NCI-H2029 (cell line): ENCODE measurements around the gene TMEM52.
"Not testable (repeated sequence)": the region's sequence is repeated elsewhere in the genome, so short reads cannot be mapped to it uniquely, and the experiment has no call there.

ENCODE experiments used
- DNase-seq: peaks from one replicate; lab custom pipeline; 2025; lab: John Stamatoyannopoulos, UW

TMEM52 gene

DNA sequence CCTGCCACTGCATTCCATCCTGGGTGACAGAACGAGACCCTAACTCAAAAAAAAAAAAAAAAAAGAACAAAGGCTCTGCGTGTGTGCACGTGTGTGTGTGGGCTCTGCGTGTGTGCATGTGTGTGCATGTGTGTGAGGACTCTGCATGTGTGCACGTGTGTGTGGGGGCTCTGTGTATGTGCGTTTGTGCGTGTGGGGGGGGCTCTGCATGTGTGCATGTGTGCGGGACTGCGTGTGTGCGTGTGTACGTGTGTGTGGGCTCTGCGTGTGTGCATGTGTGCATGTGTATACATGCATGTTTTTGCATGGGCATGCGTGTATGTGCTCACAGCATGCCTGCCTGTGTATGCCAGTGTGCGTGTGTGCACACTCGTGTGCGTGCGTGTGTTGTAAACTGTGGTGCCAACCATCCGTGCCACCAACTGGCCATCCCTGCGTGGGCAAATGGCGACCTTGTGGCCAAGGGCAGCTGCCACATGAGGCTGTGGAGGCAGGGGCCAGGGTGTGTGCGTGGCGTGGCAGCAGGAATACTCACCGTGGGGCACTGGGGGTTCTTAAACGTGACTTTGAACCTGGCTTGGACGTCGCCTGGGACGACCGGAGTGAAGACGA is 26.8 kb upstream of the TMEM52 start:
- DNase-seq = no peak

- DNase-seq = no peak
These were observed 24.9 kb upstream of the TMEM52 start for GRCh38 chr1:1943834-1944570.

DNA sequence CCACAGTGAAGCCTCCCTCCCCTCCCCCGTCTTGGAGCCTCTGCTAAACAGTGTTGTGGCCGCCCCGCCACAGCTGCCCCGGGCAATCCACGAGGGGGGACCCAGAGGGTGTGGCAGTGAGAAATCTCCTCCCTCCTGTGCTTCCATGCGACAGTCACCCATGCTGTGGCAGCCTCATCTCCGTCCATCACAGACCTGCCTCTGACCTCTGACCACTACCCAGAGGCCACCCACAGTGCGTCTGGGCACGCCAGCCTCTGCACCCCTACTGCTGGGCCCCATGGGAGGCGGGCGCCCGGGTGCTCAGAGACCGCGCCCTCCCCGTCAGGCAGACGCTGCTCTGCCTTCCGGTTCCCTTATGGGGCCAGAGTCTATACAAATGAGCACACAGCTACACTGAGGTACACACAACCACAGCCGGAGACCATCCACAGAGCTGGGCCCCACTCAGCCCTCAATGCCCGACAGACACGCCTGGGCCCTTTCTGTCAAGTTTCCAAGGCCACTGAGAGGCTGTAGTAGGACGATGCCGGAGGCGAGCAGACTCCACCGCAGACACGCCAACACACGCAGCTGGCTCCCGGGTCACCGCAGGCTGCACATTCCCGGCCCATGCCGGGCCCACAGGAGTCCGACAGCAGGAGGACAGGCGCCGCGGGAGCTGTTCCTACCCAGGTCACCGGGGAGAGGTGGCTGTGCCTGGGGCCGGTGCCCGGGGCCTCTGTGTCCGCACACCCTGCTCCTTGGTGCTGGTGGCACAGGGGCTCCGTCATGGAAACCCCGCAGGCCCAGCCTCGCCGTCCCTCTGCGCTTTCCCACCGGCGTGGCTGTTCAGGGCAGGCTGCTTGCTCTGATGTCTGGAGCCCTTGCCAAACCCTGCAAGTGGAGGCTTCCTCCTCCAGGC is 23.9 kb upstream of the TMEM52 start:
- no peak for DNase-seq

GRCh38 chr1:1941868-1942752 is 23.0 kb upstream of the TMEM52 start:
- DNase-seq = no peak

DNA sequence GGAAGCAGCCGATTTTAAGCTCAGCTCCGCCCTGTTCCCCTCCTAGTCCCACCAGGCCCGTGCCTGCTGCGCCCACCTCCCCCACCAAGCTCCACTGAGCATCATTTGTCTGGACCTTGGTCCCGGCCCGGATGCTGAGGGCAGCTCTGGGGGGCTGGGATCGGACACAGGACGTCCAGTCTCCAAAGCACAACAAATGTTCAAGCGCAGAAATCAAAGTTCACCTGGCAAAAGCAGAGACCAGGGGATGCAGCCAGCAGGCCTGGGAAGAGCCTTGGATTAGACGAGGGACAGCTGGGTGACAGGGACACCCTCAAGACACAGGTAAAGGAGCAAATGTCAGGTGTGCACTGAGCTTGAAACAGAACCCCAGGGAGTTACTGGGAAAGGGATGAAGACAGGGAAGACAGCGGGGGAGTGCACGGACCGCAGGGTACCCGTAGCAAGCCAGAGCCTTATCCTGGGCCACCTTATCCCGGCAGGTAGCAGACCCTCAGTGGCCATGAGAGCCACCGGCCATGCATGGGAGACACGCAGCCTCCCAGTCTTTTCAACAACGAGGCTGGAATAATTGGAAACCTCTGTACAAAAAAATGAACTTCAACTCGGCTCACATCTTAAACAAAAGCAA is 22.2 kb upstream of the TMEM52 start:
- DNase-seq = no peak

DNA sequence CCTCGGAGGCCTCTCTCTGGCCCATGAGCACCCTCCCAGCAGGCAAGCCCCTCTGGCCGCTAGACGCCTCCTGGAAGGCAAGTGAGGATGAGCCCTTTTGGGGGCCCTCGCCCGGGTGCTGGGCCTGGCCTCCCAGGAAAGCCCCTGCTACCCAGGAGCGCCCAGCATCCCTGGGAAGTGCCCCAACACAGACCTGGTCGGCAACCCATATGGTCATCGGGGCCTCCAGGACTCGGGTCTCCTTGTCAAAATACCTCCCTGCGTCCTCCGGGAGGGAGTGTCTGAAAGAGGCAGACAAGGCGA is 21.0 kb upstream of the TMEM52 start:
- no peak for DNase-seq

GRCh38 chr1:1939296-1940122 is 20.4 kb upstream of the TMEM52 start:
- DNase-seq = no peak

- no peak for DNase-seq
These were observed 19.7 kb upstream of the TMEM52 start for GRCh38 chr1:1938613-1939295.

- DNase-seq = no peak
These were observed 19.1 kb upstream of the TMEM52 start for GRCh38 chr1:1938276-1938573.

- no peak for DNase-seq
These were observed 18.6 kb upstream of the TMEM52 start for GRCh38 chr1:1937549-1938275.

DNA sequence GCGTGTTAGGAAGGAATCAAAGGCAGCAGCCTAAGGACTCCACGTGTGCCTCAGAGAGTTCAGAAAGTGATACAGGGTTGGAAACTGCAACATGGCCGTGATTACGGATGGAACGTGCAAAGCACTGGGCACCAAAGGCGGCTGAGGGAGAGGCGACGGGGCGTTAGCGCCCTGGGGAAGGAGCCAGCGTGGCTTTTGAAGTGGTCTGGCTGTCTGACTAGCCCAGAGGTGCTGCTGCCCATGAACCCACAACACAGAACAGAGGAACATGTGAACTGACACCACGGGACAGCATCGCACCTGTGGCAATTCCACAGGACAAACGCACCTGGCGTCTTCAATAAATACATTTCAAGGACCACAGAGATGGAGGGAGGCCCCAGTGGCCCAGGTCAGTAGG is 18.0 kb upstream of the TMEM52 start:
- DNase-seq = no peak

DNA sequence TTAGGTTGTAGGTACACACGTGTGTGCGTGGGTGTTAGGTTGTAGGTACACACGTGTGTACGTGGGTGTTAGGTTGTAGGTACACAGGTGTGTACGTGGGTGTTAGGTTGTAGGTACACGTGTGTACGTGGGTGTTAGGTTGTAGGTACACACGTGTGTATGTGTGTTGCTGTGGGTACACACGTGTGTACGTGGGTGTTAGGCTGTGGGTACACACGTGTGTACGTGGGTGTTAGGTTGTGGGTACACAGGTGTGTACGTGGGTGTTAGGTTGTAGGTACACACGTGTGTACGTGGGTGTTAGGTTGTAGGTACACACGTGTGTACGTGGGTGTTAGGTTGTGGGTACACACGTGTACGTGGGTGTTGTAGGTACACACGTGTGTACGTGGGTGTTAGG is 15.8 kb upstream of the TMEM52 start:
- not testable (repeated sequence) for DNase-seq

DNA sequence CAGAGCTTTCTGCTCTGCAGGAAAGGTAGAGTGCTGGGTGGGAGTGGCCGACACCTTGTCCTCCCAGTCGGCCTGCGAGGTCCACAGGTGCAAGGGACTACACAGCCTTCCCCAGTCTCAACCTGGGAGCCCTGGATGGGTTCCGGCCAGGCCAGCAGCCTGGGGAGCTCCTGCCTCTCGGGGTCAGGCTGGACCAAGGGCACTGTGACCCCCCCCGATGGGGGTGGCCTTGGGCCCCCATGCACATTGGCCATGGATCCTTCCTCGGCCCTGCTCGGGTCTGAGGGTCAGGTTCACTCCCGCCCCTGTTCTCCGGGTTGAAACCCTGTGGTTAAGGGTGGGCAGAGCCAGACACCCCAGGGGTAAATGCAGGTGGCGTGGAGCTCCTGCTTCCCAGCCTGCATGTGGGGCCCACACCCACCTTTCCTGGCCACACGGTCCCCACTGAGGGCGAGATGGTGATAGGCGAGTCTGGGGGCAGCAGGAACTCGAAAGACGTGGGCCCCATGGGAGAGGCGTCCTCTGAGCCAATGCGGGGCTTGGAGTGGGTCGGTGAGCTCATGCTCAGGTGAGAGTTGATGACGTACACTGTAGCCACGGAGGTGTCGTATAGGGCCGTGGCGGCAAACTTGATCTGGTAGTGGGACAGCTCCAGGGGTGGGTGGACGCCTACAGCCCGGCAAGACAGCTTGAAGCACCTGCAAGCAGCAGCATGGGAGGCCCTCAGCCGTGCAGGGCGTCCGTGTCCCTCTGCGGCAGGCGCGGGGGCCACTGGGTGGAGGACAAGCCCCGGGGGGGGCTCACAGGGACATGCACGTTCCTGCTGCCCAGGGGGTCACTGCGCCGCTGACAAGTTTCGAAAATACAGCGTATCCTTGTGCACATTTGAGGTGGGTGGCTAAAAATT is 10.8 kb upstream of the TMEM52 start:
- DNase-seq = no peak

DNA sequence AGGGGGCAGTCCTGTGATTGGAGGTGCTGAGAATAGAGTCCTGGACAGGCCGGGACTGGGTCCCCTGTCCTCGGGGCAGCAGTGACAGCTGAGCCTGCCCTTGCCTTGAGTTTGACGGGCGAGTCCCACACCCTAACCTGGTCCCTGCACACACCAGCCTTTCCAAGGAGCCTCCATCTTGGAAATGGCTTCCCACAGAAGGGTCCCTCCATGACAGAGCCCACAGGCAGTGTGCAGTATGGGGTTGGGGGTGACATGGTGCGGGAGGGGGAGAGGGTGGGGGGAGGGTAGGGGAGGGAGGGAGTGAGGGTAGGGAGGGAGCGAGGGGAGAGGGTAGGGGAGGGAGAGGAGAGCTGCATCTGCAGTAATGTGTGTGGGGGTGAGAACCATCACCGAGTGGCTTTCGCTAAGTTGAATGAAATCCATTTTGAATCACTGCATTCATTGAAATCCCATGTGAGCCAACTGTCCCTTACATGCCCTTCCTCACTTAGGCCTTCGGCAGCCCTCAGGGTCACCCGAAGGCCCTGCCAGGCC is 10.1 kb upstream of the TMEM52 start:
- DNase-seq = no peak

DNA sequence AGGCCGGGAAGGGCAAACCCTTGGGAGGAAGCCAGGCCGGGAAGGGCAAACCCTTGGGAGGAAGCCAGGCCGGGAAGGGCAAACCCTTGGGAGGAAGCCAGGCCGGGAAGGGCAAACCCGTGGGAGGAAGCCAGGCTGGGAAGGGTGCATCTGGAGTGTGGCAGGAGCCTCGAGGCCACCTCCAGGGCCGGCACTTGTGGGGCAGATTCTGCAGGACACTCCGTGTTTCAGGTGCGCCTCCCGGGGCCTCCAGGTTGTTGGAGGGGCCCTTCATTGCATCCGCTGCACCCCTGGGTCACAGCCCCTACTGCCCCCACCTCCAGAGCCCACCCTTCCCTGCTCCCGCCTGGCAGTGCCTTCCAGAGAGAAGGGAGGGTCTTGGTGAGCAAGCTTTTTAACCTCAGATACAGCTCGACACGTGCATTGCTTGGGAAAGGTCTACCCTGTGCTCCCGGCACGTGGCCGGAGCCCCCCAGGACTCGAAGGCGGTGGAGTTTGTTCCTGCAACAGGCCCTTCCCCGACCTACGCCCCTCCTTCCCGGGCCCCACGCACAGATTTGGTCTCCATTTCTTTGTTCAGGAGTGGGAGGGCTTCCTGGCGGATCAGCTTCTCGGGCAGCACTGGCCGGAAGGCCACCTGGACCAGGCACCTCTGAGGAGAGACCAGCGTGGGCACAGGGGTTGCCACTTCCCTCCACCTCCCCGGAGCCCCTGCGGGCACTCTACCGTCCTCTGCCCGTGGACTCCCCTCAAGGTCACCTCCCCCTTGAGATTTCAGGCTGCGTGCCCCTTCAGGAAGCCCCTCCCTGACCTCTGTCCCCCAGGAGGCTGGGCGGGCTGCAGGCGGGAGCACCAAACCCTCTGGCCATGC is 9.4 kb upstream of the TMEM52 start:
- no peak for DNase-seq

- DNase-seq = no peak
These were observed 8.7 kb upstream of the TMEM52 start for GRCh38 chr1:1927751-1928150.
